Type B pancreatic cell (in vitro differentiated cells): ENCODE measurements around the gene DHX58. TPM values are rescaled to one million over a fixed set of nuclear protein-coding genes. Genes with fewer than 3 reads are reported as not detected.

ENCODE experiments used
- DNase-seq: peaks from one replicate; pipeline ENCODE4 v3.0.0; 2021; ENCODE audit warnings: mixed read lengths; ENCODE audit not compliant: unreplicated experiment; ENCODE audit errors: extremely low spot score
- H3K27ac Mint-ChIP-seq: 2 replicates; pipeline ENCODE4 v1.8.0; 2021; ENCODE audit warnings: mild to moderate bottlenecking, mixed read lengths
- H3K27me3 Mint-ChIP-seq: 2 replicates; pipeline ENCODE4 v1.8.0; 2021; ENCODE audit warnings: mixed read lengths
- H3K36me3 Mint-ChIP-seq: 2 replicates; pipeline ENCODE4 v1.8.0; 2021; ENCODE audit warnings: mixed read lengths
- H3K4me1 Mint-ChIP-seq: one replicate; pipeline ENCODE4 v1.8.0; 2021; ENCODE audit warnings: mixed read lengths; ENCODE audit not compliant: unreplicated experiment
- H3K4me3 Mint-ChIP-seq: 2 replicates; pipeline ENCODE4 v1.8.0; 2021; ENCODE audit warnings: mild to moderate bottlenecking, mixed read lengths
- H3K9me3 Mint-ChIP-seq: 2 replicates; pipeline ENCODE4 v1.8.0; 2021; ENCODE audit warnings: mixed read lengths
- total RNA-seq: library from RNA; stranded (reverse); gene quantifications from 2 replicates; pipeline ENCODE4 v1.2.1, GENCODE V29; 2021; ENCODE audit warnings: low replicate concordance
- TF ChIP-seq, protein P1 (sequence below): fragments of 200-600 bp; sonication (generic); conservative IDR thresholded peaks from 2 replicates; pipeline ENCODE4 v1.5.0; 2021; ENCODE audit warnings: antibody characterized with exemption, mild to moderate bottlenecking

Gene DHX58
- total RNA-seq, 1 donor from 2014 or later = 0.72 TPM

DNA sequence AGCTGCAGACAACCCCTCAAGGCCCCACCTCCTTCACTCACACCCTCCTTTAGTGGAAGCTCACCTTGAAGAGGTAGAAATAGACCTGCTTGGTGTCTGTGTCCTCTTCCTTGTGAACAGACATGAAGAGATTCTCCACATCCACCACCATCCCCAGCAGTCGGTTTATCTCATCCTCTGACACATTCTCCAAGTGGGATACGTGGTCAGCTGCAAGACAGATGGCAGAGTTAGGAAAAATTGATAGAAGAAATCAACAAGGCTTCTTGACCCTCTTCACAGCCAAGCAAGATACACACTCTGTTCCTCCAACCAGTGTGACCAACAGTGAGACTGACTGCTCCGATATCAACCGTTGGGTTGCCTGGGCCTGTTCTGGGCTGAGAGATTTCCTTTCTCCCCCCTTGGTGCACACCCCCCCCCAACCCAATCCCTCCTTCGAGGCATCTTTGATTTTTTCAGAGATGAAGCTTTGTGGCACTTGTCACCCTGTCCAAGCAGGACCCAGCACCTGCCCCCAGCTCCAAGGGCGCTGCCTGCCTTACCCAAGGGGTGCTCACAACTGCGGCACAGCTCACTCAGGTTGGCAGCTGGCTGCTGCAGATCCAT is 7.8 kb upstream of the DHX58 start:
- Mint-ChIP-seq H3K27me3 (no peaks in the 10 kb centered on the region), H3K4me1 (peaks cover 24% of the 10 kb centered on the region), H3K4me3 (peak overlapping the region; percentile 74), H3K27ac (no peak overlapping the region), H3K36me3 (peaks cover 10% of the 10 kb centered on the region), H3K9me3 (no peaks in the 10 kb centered on the region)
- TF ChIP-seq, protein P1, sequence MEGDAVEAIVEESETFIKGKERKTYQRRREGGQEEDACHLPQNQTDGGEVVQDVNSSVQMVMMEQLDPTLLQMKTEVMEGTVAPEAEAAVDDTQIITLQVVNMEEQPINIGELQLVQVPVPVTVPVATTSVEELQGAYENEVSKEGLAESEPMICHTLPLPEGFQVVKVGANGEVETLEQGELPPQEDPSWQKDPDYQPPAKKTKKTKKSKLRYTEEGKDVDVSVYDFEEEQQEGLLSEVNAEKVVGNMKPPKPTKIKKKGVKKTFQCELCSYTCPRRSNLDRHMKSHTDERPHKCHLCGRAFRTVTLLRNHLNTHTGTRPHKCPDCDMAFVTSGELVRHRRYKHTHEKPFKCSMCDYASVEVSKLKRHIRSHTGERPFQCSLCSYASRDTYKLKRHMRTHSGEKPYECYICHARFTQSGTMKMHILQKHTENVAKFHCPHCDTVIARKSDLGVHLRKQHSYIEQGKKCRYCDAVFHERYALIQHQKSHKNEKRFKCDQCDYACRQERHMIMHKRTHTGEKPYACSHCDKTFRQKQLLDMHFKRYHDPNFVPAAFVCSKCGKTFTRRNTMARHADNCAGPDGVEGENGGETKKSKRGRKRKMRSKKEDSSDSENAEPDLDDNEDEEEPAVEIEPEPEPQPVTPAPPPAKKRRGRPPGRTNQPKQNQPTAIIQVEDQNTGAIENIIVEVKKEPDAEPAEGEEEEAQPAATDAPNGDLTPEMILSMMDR = no peak
- DNase-seq = no peak

DNA sequence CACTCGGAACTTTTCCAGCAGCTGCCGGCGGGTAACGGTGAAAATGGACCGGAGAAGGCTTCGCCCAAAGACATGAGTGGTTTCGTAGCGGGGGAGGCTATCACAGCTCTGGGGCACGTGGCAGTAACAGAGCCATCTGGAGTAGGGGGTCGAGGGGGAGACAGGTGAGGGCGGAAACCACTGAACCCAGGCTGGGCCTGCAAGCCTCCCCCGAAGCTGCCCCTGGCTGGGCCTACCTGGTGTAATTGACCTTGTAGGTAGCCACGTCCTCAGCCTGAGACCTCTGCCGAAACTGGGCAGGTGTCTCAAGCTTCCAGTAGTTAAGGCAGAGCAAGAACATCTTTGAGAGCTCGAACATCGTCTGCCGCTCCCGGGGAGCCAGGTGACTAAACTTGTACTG is 6.8 kb upstream of the DHX58 start:
- peak overlapping the region; percentile 61 for H3K4me3 Mint-ChIP-seq
- no peak overlapping the region for H3K27ac Mint-ChIP-seq

DNA sequence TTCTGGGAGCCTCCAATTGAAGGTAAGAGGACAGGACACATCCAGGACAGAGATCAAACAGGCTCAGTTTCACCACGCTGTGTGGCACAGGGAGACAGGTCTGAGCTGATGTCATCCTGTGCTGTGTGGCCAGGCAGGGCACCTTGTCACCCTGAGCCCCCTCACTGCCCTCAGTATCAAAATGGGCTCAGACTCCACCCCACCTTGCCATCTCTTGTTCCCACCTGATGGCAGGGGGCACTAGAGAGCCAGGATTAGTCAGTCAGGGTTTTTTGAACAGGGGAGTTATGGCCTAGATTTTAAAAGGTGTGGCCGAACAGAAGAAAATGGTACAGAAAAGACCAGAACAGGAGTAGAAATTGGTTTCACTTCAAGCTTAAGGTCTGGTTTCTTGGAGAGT is 6.0 kb upstream of the DHX58 start:
- TF ChIP-seq, protein P1 = peak; percentile 42
- Mint-ChIP-seq H3K27me3 (no peaks in the 10 kb centered on the region), H3K9me3 (no peaks in the 10 kb centered on the region), H3K27ac (peak overlapping the region; percentile 22), H3K4me1 (peaks cover 24% of the 10 kb centered on the region), H3K36me3 (peaks cover 6% of the 10 kb centered on the region), H3K4me3 (peak overlapping the region; percentile 73)
- no peak for DNase-seq

More for the DNA sequence above, 6.8 kb upstream of the DHX58 start:
- Mint-ChIP-seq H3K27me3 (no peaks in the 10 kb centered on the region), H3K9me3 (no peaks in the 10 kb centered on the region), H3K4me1 (peaks cover 24% of the 10 kb centered on the region), H3K36me3 (peaks cover 6% of the 10 kb centered on the region)
- TF ChIP-seq, protein P1 = no peak
- no peak for DNase-seq

DNA sequence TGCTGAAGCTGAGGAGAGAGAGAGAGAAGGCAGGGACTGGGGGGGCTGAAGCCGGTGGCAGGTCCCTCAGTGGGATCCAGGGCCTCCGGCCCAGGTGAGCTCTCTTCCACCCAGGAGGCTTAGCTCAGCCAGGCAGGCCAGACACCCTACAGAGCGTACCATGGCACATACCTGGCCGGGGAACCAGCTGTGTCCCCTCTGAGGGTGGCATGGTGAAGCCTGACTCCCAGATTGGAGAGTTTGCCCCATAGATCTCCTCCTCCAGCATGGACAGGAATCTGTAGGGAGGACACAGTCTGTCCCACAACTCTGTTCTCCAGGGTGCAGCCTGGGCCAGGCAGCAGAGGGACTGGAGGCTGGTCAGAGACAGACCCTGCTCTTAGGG is 5.6 kb upstream of the DHX58 start:
- TF ChIP-seq, protein P1 = no peak
- peak overlapping the region; percentile 22 for H3K27ac Mint-ChIP-seq
- peak overlapping the region; percentile 34 for H3K4me3 Mint-ChIP-seq

DNA sequence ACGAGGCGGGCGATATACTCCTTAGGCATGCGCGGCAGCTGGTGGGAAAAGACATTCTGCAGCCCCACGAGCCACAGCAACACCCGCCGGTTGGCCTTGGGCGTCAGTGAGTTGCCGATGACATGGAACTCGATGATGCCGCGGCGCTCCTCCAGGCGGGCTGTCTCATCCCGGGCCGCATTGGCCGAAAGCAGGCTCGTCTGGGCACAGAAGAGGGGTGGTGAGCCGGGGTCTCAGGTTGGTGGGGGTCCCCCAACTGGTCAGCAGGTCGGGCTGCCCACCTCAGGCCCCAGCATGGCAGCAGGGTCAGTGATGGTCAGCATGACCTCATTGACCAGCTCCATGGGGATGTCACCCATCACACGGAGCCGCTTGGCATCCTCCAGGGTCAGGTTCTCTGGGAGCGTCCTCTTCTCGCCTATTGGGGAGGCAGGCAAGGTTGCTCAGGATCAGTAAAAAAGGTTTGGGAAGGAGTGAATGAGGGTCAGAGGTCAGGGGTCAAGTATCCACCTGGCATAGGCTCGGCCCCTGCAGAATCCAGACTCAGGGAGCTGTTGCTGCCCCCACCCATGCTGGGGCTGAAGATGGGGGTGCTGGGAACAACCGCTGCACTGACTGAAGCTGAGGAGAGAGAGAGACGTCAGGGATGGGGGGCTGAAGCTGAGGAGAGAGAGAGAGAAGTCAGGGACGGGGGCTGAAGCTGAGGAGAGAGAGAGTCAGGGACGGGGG is 5.0 kb upstream of the DHX58 start:
- peaks cover 24% of the 10 kb centered on the region for H3K4me1 Mint-ChIP-seq
- H3K9me3 Mint-ChIP-seq = no peaks in the 10 kb centered on the region
- no peak for DNase-seq
- H3K4me3 Mint-ChIP-seq = peak overlapping the region; percentile 37
- H3K27ac Mint-ChIP-seq = no peak overlapping the region
- H3K36me3 Mint-ChIP-seq = peaks cover 6% of the 10 kb centered on the region
- no peaks in the 10 kb centered on the region for H3K27me3 Mint-ChIP-seq
- TF ChIP-seq, protein P1 = no peak

More for the DNA sequence above, 5.6 kb upstream of the DHX58 start:
- H3K9me3 Mint-ChIP-seq = no peaks in the 10 kb centered on the region
- DNase-seq = no peak
- peaks cover 6% of the 10 kb centered on the region for H3K36me3 Mint-ChIP-seq
- H3K4me1 Mint-ChIP-seq = peaks cover 24% of the 10 kb centered on the region
- H3K27me3 Mint-ChIP-seq = no peaks in the 10 kb centered on the region
